UCSD-AML1 (cell line): Measurements from ENCODE around the gene NR2F1-AS1.

Experiments
- DNase-seq: peaks from one replicate; lab custom pipeline; 2025; ENCODE audit not compliant: unreplicated experiment; lab: John Stamatoyannopoulos, UW

Gene NR2F1-AS1

GRCh38 chr5:93580927-93581445, at the start of gene NR2F1-AS1:
TSS of gene NR2F1-AS1 (minus strand) at chr5:93581219.
- no peak for DNase-seq

- no peak for DNase-seq
Measured at GRCh38 chr5:93626801-93627200, 45.8 kb upstream of the NR2F1-AS1 start.

DNA sequence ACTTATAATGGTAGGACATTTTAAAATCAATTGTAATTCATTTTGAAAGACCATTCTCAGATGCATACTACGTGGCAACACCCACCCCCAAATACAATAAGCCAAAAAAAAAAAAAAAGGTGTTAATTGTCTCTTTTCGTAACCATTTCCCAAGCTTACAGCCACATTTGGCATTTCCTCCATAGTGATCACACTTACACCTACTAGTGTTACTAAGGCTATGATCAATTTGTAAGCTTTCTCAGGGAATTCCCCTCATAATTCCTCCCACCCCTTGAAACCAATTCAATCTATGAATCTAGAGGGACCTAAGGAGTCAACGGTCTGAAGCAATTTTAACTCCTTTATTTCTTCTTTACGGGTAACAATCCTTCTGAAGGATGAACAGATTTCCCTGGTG, 42.1 kb upstream of the NR2F1-AS1 start:
- DNase-seq = no peak

DNA sequence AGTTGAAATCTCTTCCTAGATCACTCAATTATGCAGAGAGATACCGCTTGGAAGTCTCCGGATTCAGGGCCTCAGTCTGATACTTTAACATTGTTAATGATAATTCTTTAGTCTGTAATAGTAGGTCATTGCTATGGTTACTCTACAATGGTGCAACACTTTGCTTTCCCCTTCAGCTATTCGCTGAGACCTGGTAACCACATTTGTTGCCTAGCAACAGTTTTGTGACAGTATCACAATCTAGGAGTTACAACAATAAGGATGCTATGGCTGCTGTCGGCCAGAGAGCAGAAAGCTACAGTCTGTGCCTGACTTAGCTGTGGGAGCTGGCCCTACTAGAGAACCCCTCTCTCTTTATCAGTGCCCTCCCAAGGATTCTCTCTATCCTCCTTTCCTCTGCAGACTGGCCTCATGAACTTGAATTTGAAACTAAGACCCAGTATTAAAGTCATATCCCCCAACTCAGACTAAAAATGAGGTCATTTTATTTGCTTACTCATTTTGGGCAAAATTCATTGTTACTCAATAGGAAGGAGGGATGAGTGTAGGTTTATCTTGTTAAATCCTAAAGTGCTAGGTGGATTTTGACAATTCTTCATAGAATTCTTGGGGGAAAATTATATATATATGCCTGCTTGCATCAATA, 41.3 kb upstream of the NR2F1-AS1 start:
- DNase-seq = no peak

DNA sequence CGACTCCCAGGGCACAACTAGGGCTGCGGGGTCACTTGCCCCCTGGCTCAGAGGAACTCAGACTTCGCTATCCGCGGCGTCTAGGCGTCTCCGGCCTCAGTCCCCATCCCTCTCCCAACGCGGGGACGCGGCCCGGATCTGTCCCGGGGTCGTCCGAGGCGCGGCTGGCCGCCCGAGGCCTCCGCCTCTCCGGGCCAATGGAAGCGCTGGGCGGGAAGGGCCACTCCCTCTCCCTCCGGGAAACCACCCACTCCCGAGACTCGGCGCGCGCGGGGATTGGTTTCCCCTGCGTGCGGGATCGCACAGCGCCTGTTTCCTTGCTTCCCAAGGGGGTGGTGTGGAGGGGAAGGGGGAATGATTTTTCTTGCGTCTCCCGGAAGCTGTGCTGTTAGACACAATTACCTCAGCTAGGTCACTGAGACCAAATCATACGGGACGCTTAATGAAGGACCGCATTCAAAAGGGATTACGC, 40.3 kb upstream of the NR2F1-AS1 start:
- peak; percentile 26 for DNase-seq

- DNase-seq = peak; percentile 77
Measured at GRCh38 chr5:93620487-93621326, 39.7 kb upstream of the NR2F1-AS1 start.

- DNase-seq = no peak
Measured at GRCh38 chr5:93616538-93617174, 35.6 kb upstream of the NR2F1-AS1 start.

DNA sequence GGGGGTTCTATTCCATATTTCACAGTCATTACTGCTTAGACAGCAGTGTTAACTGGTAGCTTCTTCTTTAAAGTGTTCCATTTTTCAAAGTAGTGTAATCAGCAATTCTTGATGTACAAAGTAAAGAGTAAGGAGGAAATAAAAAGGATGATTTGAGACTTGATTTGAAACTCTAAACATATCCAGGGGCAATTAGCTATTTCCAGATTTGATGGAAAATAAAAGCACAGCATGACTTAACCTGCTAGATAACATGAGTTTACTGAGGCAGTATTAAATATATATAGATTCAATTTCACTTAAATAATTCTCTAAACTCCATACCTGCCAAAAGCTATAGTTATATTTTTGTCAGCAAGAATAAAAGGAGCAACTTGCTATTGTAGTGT, 31.8 kb upstream of the NR2F1-AS1 start:
- DNase-seq = no peak

DNA sequence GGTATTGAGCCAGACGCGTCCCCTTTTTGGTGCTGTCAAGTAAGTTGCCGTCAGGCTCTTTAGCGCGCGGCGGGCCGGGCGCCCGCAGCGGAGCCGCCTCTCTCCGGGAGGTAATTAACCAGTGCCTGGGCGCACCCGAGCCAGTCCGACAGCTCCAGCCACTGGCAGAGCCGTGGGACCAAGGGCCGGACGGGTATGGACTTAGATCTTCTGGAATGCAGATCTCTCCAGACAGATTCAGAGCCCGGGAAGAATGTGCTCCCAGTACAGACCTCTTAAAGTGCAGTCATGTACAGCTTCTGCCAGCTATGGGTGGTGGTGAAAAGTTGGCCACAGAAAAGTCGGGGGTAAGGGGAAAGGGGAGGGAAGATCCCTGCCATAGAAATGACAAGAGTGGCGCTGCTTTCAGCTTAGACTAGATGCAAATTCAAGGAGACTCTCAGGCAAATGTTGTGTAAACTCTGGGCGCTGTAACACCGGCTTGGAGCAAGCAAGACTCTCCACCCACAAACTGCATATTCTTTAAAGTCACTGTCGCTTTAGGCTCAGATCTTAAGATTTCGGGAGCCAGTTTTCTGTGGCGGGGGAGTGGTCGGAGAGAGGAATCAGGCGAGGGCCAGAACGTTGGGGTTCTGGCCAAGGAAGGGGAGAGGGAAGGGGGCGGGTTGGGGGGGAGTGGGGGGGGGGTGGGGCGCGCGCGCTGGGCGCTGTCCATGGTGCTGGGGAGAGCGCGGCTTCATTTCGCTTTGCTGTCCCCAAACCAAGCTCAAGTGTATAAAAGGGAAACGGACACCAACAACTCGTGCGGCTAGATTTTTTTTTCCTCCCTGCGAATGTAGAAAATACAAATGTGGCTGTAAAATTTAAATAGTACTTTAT, 31.2 kb upstream of the NR2F1-AS1 start:
- no peak for DNase-seq

DNA sequence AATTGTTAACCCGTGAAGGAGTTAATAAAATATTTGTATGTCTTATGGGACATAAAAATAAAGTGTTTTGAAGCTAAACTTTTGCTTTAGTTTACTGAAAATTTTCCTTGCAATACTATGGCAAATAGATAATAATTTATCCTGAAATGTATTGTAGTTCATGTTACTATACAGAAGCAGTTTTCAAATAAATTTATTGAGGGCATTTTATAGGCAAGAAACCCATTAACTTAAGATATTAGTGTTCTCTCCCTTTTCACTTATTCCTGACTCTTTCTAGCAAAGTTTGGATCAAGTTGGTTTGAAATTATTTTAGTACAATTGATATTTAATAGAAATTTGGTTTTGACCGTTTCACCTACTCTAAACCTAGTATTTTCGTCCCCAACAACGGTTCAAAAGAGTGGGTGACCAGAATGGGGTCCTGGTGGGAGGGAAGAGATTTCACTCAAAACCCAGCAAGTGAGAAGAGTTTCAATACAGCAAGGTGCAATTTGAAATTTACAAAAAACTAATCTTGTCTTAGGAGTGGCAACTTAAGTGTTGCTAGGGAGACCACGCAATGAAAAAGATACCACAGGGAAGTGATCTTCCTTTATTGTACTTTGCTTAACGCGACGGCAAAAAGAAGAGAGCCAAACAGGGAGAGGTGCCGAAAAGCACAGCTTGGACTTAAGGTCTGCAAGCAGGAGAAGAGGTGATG, 30.4 kb upstream of the NR2F1-AS1 start:
- DNase-seq = no peak

- no peak for DNase-seq
Measured at GRCh38 chr5:93610581-93611272, 29.7 kb upstream of the NR2F1-AS1 start.

- no peak for DNase-seq
Measured at GRCh38 chr5:93609762-93610161, 28.7 kb upstream of the NR2F1-AS1 start.

DNA sequence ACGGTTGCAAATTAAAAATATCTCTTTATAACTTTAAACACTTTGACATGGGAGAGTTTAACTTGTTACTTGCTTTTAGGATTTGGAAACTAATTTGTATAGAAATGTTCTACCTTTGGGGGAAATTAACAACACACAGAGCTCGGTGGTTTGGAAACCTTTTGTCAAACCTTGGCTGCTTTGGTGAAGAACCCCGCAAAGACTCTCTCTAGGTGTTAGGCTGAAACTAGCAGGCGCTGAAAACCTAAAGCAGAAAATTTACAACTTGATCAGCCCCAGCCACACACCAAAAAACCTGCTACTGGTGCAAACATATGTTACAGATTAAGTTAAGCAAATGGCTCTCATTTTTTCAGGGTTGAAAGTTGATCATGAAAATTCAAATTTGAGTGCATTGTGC, 27.8 kb upstream of the NR2F1-AS1 start:
- DNase-seq = no peak

DNA sequence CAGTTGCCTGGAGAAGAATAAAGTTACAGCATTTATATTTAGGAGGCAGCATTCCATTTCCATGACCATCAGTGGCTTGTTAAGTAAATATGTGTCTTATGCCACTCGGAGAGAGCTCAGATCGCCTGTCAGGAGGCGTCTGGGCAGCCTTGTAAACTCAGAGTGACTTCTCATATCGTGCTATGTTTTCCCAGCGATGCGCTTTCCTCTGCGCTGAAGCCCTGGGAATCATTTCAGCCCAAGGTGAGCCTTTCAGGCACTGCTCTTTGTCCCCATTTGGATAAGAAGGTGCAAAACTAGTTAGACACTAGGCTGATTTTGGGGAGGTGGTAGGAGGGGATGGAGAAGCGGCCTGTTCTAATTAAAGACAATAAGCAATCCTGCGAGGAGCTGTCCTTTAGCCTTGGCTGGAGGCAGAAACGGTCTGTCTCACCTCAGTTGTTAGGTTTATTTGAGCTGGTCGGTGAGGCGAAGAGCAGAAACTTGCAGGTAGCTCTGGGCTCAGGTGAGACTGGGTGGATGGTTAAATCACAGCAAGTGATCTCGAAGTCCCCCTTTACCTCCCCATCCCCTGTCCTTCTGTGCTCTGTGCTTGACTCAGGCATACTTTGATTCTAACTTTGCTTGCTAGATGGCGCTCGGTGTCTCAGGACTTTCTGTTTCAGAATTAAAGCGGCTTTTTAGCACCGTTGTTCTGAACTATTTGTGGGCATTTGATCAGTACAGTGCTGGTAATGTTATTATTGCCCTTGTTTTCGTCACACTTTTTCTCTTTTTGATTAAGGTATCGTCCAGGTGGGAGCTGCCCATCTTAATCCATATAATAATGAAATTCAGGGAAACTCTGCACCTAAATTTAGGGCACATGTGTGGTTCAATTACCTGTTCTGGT, 26.6 kb upstream of the NR2F1-AS1 start:
- DNase-seq = peak; percentile 18

GRCh38 chr5:93606382-93606752, 25.3 kb upstream of the NR2F1-AS1 start:
- no peak for DNase-seq

DNA sequence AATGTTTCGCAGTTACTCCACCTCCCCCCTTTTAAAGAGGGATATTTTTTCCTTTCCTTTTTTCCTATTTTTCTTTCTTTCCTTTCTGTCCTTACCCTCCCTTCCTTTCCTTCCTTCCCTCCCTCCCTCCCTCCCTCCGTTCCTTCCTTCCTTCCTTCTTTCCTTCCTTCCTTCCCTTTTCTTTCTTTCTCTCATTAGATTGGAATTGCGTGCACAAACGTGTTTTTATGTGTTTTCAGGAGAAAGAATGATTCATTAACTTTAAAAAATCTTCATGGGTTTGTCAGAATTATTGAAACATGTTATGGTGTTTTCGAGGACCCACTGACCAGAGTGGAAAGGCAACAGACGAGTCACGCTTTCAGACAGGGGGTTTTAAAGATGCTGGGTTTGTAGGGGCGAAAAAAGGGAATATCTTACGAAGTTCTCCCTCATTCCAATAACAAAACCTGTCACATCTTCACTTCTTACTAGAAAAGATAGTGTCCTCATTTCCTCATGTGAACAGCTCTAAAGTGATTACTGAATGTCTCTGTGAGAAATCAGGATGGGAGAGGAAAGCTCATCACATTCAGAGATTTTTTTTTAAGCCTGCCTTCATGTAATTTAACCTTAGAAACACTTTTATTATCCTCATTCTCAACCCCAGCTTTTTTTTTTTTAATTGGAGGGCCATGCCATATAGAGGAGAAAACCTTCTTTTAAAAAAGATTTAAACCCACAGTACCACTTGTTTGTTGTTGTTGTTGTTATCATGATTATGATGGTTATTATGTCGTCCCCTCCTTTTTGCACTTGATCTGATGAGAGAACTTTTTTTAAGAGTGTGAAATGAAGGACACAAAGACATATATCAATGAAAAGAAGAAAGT, 23.9 kb upstream of the NR2F1-AS1 start:
- no peak for DNase-seq

DNA sequence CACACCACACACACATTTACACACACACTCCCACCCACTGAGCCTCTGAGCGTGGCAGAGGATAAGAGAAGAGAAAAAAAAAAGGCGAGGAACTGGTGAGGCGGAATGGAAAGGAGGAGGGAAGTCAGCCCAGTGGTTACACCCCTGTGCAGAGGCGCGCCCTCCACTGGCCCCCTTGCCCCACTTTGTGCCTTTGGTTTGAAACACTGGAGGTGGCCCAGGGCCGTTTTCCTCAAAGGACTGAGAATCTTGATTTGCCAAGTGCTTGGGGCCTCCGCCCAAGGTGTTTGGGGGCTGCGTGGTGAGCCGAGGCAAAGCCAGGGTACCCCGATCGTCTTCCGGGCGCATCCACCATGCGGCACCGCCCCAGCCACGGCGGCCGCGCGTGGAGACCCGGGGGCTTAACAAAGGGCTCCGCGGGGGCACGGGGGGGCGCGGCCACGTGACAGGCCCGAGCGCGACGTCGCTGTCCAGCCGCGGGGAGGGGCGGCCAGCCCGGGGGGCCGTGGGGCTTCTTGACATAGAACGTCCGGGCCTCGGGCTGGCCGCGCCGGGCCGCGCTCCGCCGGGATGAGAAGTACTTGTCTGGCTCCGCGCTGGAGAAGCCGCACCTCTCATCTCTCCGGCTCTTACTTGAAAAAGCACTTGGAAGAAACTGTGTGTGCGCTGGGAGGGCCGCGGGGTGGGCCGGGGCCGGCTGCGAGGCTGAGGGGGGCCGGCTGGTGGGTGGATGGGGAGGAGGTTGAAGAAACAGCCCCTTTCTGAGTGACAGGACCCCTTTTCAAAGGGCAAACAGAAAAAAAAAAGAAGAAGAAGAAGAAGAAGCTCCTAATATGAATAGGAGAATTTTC, 23.0 kb upstream of the NR2F1-AS1 start:
- DNase-seq = no peak
